Measurements from ENCODE around the gene CHD1L.
"Not testable (repeated sequence)": the region's sequence is repeated elsewhere in the genome, so short reads cannot be mapped to it uniquely, and the experiment has no call there.

CHD1L gene

GRCh38 chr1:147242449-147243227, at the start of gene CHD1L:
CHD1L (plus strand) TSS chr1:147242684; CDS start chr1:147242704, 20 bp downstream.
- DNase-seq = peak; percentile 86

- DNase-seq = not testable (repeated sequence)
Observed at GRCh38 chr1:147197324-147197723, 45.2 kb upstream of the CHD1L start.

- DNase-seq = no peak
Observed at GRCh38 chr1:147201276-147201675, 41.2 kb upstream of the CHD1L start.

GRCh38 chr1:147201786-147202185, 40.7 kb upstream of the CHD1L start:
- no peak for DNase-seq

- no peak for DNase-seq
Observed at GRCh38 chr1:147202576-147202975, 39.9 kb upstream of the CHD1L start.

GRCh38 chr1:147204080-147204479, 38.4 kb upstream of the CHD1L start:
- no peak for DNase-seq

GRCh38 chr1:147207192-147207591, 35.3 kb upstream of the CHD1L start:
- DNase-seq = no peak

GRCh38 chr1:147208619-147209018, 33.9 kb upstream of the CHD1L start:
- DNase-seq = no peak

GRCh38 chr1:147209825-147210821, 32.4 kb upstream of the CHD1L start:
- no peak for DNase-seq

GRCh38 chr1:147210987-147211386, 31.5 kb upstream of the CHD1L start:
- DNase-seq = no peak

GRCh38 chr1:147211577-147211976, 30.9 kb upstream of the CHD1L start:
- DNase-seq = no peak

- no peak for DNase-seq
Observed at GRCh38 chr1:147213271-147213670, 29.2 kb upstream of the CHD1L start.

GRCh38 chr1:147214325-147214724, 28.2 kb upstream of the CHD1L start:
- DNase-seq = no peak

GRCh38 chr1:147214842-147215539, 27.5 kb upstream of the CHD1L start:
- no peak for DNase-seq

GRCh38 chr1:147215540-147215916, 27.0 kb upstream of the CHD1L start:
- no peak for DNase-seq

GRCh38 chr1:147216124-147216523, 26.4 kb upstream of the CHD1L start:
- DNase-seq = no peak

- no peak for DNase-seq
Observed at GRCh38 chr1:147217141-147217540, 25.3 kb upstream of the CHD1L start.

GRCh38 chr1:147218606-147219005, 23.9 kb upstream of the CHD1L start:
- DNase-seq = no peak

- no peak for DNase-seq
Observed at GRCh38 chr1:147223740-147224615, 18.5 kb upstream of the CHD1L start.

- no peak for DNase-seq
Observed at GRCh38 chr1:147225193-147225730, 17.2 kb upstream of the CHD1L start, which contains the start of gene FMO5. FMO5 (minus strand) TSS chr1:147225339; CDS start chr1:147225029, 310 bp downstream.

GRCh38 chr1:147231032-147231431, 11.5 kb upstream of the CHD1L start:
- not testable (repeated sequence) for DNase-seq

GRCh38 chr1:147233903-147234302, 8.6 kb upstream of the CHD1L start:
- DNase-seq = not testable (repeated sequence)
